Mesenteric fat pad (tissue), 1 donor: Measurements from ENCODE around the gene RSF1. TPM values are rescaled to one million over a fixed set of nuclear protein-coding genes. Genes with fewer than 3 reads are reported as not detected.
A peak's percentile ranks its signal among the peaks of the same experiment; 100 is the strongest.

Source experiments
- DNase-seq: peaks from one replicate; pipeline ENCODE4 v3.0.0-alpha.2; 2020; ENCODE audit warnings: low spot score
- total RNA-seq: library from RNA; stranded (reverse); fragmentation: NEBNext Ultra II Directional; extraction: Animal tissue kit (Norgen Biotek cat#: 25700); gene quantifications from one replicate; pipeline ENCODE4 v1.2.1, GENCODE V29; 2021
- donor health status: DM: yes; HTN: yes; CAD: no.

Gene RSF1
- total RNA-seq, 1 donor from 2014 or later, result 53.5 TPM

DNA sequence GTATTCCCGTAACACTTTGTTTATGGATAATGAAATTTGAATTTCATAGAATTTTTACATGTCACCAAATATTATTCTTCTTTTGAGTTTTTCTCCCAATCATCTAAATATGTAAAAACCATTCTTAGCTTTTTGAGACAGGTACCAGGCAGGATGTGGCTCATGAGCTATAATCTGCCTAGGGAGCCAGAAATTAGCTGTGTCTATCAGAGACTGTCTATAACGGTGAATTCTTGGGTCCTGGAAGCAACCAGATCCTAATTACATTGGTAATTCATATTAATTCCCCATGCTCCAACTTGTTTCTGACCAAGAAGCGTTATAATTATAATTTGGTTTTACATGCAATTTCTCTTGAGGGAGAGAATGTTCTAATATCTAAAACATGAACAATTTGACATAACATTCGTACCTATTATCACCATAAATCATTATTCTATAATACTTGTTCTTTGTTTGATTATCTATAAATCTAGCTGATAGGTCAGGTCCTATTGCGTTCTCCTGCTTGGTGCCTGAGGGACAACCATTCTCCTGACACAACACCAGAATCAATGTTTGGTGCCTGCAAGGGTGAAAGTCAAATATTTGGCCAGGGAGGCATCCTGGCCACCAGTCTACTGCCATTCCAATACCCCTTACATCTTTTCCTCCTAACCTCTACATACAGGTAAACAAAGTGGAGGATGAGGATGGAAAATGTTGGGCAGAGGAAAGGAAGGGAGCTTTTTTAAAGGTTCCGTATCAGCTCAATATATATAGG is 69.9 kb downstream of the RSF1 start:
- no peak for DNase-seq

DNA sequence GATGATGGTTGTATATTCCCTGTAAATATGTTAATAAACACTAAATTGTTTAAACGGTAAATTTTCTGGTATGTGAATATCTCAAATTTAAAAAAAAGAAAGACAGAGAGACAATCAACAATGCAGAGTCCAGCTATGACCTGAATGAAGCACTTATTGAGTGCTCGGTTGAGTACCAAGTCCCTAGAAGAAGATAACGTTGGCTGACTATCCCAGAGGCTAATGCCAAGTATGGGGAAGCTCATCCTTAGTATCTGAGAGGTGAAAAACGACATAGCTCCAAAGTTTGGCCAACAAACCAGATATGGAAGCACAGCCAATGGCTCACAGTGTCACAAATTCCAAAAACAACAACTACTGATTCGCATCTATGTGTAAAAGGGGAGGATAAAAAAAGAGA is 71.3 kb downstream of the RSF1 start:
- no peak for DNase-seq

DNA sequence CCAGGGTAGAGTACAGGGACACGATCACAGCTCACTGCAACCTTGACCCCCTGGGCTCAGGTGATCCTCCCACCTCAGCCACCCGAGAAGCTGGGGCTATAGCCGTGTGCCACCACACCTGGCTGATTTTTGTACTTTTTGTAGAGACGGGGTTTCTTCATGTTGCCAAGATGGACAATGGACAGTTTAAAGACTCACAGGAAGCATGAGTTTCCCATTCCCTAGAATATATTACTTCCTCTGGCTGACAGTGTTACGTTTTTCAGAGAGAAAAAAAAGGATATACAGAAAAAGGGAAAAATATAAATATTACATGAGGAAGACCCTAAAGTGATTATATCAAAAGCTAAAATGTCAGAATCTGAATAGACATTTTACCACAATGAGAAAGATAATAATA is 72.3 kb downstream of the RSF1 start:
- DNase-seq, result no peak

DNA sequence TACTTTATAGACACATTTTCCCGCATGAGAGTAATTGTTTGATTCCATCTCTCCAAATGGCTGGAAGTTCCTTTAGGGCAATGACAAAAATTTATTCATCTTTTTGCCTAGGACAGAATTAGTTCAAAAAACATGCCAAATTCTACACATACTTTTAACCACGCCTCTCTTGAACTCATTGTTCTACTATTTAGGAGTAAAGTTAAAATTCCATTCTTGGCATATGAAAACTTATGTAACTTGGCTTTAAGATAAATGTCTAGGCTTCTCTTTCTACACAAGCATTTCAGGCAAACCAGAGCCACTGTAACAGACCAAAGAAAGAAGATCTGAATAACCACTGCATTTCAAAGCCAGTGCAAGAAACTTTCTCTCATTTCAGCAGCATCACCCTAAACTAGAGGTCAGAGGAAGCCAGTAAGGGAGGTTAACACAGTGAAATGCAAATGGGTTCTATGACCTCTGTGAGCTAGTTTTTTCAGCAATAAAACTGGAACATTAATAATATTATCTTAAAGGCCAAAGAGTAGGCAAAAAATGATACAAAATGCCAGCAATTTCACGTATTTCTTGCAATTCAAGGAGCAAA is 73.0 kb downstream of the RSF1 start:
- DNase-seq, result no peak

DNA sequence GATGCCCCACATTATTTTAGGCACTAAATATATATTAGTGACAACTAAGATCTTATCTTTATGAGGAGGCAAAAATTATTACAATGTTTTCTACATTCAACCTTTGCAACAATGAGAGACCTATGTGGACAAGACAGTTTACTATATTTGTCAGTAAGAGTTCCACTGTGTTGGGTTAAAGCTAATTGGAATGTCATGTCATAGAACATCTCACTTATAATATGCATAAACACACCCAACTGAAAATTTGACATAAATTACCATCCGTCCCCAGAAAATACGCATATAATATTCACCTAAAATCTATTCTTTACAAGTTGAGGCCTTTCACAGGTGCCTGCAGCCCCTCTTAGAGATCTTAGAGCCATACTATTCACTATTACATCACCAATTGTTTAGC is 84.0 kb downstream of the RSF1 start:
- DNase-seq, result no peak

DNA sequence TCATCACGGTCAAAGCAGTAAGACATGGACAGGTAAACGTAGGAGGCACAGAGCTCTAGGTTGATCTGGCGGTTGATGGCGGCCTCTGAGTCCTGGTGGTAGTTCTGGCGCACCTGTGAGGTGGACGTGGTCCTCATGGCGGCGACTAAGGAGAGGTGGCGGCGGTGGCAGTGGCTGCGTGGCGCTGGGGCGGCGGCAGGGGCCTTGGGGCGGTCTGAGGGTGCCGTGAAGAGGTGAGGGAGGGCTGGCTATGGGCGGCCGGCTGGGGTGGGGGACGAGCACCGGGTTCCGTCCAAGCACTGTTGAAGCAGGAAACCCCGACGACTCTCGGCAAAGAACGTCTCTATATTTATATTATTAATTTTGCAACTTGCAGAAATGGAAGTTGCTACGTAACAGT is 85.6 kb downstream of the RSF1 start:
- DNase-seq, result peak; percentile 60

DNA sequence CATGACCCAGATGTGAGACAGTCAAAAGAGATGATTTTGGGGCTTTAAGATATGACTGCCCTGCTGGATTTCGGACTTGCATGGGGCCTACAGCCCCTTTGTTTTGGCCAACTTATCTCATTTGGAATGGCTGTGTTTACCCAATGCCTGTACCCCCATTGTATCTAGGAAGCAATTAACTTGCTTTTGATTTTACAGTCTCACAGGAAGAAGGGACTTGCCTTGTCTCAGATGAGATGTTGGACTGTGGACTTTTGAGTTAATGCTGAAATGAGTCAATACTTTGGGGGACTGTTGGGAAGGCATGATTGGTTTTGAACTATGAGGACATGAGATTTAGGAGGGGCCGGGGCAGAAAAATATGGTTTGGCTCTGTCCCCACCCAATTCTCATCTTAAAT is 88.4 kb downstream of the RSF1 start:
- DNase-seq, result no peak

DNA sequence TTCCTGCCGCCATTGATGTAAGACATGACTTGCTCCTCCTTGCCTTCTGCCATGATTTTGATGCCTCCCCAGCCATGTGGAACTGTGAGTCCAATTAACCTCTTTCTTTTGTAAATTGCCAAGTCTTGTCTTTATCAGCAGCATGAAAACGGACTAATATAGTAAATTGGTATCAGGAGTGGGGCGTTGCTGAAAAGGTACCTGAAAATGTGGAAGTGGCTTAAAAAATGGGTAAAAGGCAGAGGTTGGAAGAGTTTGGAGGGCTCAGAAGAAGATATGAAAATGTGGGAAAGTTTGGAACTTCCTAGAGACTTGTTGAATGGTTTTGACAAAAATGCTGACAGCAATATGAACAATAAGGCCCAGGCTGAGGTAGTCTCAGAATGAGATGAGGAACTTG is 89.7 kb downstream of the RSF1 start:
- DNase-seq, result no peak

DNA sequence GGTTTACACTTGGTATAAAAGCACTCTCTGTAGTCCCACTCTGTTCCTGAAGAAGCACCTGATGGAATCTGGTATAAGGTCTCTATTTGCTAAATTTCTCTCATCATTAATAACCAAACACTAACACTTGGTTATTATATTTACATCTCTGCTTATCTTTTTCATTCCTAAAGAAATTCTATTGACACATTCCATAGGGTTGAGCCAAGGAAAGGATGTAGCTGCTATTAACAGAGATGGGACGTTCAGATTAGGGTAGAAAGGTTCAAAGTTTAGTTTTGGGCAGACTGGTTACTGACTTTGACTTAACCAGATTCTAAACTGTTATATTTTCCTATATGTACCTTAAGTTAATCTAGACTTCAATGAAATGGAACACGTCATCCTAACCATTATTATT is 91.5 kb downstream of the RSF1 start:
- DNase-seq, result no peak

DNA sequence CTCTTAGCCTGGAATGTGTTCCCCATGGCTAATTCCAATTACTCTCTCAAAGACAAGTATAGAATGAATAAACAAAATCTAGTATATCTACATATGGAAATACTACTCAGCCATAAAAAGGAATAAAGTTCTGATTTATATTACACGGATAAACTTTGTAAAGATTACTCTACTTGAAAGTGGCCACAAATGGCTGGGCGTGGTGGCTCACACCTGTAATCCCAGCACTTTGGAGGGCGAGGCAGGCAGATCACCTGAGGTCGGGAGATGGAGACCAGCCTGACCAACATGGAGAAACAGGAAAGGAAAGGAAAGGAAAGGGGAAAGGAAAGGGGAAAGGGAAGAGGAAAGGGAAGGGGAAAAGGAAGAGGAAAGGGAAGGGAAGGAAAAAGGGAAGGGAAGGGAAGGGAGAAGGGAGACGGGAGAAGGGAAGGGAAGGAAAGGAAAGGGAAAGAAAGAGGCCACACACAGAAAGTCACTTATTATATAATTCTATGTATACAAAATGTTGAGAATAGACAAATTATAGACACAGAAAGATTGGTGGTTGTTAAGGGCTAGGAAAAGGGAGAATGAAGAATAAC is 92.2 kb downstream of the RSF1 start:
- no peak for DNase-seq

DNA sequence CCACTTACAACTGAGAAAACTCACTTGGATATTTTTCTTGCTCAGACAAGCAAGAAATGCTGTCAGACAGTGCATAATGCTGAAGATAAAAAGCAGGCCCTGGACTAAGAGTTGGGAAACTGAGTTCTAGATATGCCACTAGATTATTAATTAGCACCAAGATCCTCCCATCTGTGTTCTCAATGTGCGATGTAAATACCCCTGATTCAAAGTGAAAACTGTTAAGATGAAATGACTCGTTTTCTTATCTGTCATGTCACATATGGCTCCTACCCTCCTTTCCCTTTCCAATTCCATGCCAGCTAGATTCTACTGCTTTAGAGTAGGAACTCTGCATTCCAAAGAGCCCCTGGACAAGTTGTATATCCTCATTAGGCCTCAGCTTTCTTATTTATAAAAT is 94.0 kb downstream of the RSF1 start:
- no peak for DNase-seq

DNA sequence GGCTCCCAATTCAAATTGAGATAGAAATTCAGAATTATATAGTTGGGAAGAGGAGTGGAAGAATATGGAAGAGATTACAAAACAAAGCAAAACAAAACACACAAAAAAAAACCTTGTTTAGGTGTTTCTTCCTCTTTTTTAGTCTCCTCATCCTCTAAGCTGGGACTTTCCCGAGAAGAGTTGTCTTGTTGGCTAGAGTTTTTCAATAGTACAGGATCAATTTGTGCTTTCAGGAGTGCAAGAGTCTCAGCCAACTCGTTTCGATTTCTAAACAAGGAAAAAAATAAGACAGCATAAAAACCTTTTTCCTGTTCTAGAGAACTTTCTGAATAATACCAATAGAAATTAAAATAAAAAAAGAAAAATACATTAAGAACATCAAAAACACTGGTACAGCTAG is 95.1 kb downstream of the RSF1 start:
- DNase-seq, result no peak

DNA sequence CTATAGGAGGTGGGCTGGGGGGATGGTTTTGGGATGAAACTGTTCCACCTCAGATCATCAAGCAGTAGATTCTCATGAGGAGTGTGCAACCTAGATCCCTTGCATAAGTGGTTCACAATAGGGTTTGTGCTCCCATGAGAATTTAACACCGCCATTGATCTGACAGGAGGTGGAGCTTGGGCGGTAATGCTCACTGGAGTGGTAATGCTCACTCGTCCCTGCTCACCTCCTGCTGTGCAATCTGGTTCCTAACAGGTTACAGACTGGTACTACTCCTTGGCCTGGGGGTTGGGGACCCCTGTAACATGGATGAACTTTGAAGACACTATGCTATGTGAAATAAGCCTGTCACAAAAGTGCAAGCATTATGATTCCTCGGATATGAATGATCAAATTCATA is 95.9 kb downstream of the RSF1 start:
- no peak for DNase-seq

DNA sequence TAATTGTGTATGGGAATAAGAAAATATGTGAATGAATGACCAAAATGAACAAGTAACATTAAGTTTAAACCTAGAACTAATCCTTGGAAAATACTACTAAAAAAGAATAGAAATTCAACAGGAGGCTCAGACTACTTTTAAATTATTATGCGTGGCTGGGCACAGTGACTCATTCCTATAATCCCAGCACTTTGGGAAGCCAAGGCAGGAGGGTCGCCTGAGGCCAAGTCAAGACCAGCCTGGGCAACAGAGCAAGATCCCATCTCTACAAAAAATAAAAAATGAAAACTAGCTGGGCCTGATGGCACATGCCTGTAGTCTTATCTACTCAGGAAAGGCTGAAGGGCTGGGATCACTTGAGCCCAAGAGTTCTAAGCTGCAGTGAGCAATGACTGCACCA is 97.5 kb downstream of the RSF1 start:
- no peak for DNase-seq

DNA sequence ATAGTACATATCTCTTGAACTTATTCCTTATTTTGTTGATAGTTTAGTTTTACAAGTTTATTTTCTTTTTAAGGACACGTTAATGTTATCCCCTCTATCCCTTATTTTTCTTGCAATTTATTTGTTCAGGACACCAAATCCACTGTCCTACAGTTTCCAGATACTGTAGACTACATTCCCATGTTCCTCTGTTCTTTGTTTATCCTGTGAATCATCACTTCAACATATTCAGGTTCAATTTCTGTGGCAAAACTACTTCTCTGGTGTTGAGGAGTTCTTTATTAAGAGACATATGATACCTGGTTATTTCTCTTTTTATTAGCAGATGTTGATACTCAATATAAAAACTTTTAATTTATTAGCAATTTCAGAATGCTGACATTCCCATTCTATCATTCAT is 110.2 kb downstream of the RSF1 start:
- no peak for DNase-seq

DNA sequence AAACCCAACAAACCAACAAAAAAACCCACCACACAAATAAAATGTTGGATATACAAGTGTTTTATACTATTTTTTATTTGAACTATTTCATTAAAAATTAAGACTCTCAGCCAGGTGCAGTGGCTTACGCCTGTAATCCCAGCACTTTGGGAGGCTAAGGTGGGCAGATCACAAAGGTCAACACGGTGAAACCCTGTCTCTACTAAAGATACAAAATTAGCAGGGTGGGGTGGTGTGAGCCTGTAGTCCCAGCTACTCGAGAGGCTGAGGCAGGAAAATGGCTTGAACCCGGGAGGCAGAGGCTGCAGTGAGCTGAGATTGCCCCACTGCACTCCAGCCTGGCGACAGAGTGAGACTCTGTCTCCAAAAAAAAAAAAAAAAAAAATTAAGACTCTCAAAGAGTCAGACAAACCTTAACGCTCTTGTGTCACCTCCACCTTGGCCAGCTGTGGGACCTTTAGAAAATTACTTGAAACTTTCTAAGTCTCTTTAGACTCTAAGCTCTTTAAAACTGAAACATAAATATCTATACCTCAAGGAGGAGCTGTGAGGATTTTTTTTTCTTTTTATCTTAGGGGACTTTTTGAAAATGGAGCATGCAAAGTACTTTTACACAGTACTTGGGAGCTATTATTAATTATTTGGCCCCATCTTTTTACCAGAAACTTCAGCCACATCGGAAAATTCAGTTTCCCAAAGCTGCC is 114.5 kb downstream of the RSF1 start:
- DNase-seq, result no peak

DNA sequence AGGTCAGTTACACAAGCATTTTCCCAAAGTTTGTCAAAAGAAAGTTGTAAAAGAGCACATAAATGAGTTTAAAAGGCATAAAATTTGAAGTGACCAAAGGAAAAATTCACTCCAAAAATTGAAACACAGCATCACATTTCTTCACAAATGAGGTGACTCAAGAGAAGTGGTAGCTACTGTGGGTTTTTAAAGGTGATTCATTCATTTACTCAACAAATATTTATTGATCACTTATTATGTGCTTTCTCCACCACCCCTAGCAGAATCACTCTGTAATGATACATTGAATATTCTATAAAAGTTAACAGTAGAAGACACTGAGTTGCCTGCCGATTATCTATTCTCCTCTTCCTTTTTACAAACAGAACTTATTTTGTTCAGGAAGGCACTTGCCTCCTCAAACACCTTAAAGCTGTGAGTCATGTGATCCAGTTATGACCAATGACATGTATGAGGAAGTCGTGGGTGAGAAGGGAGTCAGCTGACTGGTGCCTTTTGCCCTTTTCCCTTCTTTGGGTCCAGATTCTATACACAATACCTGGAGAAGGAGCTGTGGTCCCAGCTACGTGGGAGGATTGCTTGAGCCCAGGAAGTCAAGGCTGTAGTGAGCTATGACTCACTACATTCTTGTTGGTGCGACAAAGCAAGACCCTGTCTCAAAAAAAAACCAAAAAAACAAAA is 115.2 kb downstream of the RSF1 start:
- DNase-seq, result no peak

DNA sequence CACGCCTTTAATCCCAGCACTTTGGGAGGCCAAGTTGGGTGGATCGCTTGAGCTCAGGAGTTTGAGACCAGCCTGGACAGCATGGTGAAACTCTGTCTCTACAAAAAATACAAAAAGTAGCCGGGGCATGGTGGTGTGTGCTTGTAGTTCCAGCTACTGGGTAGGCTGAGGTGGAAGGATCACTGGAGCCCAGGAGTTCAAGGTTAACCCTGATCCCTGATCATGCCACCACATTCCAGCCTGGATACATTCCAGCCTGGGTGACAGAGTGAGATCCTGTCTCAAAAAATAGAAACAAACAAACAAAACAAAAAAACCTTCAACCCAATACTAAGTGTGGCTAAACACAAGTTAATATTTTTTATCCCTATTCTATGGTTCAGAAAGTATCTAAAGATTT is 116.5 kb downstream of the RSF1 start:
- no peak for DNase-seq

DNA sequence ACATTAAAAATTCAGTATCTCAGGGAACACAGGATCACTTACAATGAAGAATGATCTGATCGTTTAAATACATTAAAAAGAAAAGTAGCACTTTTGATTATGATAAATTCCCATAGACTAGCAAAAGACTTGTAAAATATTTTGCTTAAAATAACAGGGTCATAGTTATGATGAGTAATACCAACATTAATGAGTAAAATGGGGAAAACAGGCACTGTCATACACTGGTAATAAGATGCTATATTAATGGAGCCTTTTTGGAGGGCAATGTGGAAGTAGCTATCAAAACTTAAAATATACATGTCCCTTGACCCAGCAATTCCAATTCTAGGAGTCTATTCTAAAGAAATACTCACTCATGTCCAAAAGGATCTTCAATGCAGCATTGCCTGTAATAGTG is 121.1 kb downstream of the RSF1 start:
- no peak for DNase-seq

DNA sequence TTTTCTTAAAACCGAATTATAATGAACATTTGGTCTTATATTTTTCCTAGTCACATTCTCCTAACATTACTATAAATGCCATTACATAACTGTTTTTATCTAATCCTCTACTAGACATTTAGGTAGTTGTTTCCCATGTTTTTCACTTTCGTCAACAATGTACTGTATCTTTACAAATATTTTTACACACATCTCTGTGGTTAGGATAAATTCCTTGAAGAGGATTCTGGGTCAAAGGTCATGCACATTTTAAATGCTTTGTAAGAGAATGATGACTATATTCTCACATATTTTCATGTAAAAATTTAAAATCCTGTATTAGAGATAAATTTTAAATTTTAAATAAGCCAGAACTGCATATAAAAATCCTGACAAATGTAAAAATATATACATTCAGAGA is 121.6 kb downstream of the RSF1 start:
- no peak for DNase-seq

DNA sequence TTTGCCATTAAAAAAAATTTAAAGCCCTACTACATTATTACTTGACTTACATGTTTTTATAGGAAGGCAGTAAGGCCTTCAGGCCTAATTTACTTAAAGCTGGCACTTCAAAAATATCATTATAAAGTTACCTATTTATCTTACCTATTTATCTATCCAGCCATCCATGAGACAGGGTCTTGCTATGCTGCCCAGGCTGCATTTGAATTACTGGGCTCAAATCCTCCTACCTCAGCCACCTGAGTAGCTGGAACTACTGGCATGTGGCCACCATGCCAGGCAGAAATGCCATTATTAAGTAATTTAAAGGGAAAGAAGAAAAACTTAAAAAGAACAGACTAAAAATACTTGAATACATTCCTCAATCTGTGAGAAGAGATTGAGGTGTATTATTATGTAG is 122.7 kb downstream of the RSF1 start:
- DNase-seq, result no peak

DNA sequence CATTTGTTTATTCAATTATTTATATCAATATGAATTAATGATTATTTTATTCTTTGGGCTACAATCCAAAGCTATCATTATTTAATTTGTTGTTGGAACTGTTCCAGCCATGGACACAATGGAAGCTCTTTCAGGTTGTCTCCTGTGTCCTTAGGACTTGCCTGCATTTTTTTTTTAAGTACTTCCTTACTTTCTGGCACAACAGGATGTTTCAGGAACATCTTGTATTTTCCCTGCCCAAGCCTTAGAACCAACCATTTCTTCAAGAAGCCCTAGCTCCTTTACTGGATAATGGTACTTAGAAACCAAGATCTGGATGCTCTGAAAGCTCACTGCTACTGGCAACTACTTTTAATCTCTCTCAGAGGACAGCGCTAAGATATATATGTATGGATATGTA is 125.1 kb downstream of the RSF1 start:
- no peak for DNase-seq
